Stimulated activated CD8-positive, alpha-beta memory T cell treated with anti-CD3 and anti-CD28 coated beads, Interleukin-2, amount 100 ng/mL, for 48 hours (primary cell): ENCODE measurements around the gene LEMD3.

Experiments
- DNase-seq, 2 donors: peaks; one replicate each; pipeline ENCODE4 v3.0.0-alpha.2; 2020; ENCODE audit warnings: low read depth in 2 of 2

LEMD3 gene

GRCh38 chr12:65170209-65170881, 962 bp downstream of the LEMD3 start:
- peak; percentile 47 to 56 for DNase-seq

GRCh38 chr12:65171073-65171472, 1.7 kb downstream of the LEMD3 start:
- no peak for DNase-seq

GRCh38 chr12:65171870-65172269, 2.5 kb downstream of the LEMD3 start:
- no peak for DNase-seq

GRCh38 chr12:65175385-65175784, 6.0 kb downstream of the LEMD3 start:
- no peak for DNase-seq

GRCh38 chr12:65182012-65182739, 12.8 kb downstream of the LEMD3 start:
- DNase-seq, result no peak

DNA sequence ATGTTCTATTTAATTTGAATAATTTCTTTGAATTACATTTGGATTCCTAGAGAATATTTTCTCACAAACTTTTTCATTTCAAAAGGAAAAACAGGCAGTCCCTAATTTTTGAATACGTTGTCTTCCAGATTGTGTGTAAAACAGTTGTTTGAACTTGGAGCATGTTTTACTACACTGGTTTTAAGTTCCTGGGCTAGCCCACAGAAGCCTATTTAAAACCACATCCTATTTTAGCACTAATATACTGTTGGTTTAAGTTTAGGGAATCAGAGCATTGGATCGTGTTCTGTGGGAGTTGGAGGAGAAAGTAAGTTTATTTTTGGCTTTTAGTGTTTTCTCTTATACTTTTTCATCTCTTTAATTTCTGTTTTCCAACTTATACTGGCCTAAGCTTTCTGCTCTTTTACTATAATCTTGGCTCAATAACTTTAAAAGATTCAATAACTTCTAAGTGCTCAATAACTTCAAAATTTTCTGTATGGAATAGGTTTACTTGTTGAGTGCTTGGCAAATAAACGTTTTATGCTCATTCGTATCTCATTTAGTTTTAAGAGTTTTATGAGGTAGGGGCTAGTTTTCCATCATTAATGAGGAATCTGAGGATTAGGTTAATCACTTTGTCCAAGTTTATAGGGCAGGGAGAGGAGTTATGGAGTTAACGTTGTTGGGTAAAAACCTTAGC, 14.9 kb downstream of the LEMD3 start:
- DNase-seq, result no peak

DNA sequence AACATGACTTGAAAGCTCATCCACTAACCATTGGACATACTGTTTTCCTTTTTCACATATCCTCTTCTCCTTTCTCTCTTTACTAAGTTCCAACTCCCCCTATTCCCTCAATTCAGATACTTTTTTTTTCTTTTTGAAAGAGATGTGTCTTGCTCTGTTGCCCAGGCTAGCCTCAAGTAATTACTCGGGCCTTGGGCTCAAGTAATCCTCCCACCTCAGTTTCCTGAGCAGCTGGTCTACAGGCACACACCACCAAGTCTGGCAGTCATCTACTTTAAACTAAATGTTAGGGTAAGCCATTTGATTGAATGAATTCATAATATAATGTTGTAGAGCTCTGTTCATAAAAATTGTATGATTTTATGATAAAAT, 15.5 kb downstream of the LEMD3 start:
- DNase-seq, result no peak

DNA sequence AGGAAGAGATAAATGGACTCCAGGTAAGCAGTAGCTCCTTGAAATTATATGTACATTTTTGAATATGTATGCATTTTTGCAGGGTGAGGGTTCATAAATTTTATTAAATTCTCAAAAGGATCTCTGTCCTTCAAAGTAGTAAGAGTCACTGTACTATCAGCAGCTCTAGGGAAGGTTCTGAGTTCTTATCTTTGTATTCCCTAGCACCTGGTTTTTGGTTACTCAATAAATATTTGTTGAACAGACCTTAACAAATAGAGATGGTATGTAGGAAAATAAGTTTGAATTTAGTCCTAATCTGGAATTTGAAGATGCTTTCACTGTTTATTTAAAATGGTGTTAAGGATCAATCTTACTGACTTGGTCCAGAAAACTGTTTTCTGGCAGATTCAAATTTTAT, 18.3 kb downstream of the LEMD3 start:
- no peak for DNase-seq

- no peak for DNase-seq
Observed at GRCh38 chr12:65188179-65188701, 18.9 kb downstream of the LEMD3 start.

DNA sequence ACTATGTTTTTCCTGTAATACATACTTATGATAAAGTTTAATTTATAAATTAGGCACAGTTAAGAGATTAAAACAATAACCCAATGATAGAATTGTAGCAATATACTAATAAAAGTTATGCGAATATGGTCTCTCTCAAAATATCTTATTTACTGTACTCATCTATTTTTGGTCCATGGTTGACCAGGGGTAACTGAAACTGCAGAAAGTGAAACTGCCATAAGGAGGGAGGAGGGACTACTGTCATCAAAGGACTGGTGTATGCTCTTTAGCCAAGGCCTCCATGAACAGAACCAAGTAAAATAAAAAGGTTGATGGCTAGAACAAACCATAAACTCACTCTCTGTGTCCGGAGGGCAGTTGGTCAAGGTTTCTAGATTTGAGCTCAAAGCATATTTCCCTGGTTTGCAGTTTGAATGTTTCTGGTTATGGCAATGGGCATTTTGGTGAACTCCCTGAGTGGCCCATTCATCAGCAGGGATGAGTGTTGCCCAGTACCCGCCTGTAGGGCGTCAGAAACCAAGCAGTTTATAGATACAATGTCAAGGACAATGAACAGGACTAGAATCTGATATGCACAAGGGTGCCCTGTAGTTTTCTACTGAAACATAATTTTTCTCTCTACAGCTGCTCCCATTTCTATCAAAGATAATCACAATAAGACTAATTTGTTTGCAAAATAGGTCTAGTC, 19.8 kb downstream of the LEMD3 start:
- no peak for DNase-seq

DNA sequence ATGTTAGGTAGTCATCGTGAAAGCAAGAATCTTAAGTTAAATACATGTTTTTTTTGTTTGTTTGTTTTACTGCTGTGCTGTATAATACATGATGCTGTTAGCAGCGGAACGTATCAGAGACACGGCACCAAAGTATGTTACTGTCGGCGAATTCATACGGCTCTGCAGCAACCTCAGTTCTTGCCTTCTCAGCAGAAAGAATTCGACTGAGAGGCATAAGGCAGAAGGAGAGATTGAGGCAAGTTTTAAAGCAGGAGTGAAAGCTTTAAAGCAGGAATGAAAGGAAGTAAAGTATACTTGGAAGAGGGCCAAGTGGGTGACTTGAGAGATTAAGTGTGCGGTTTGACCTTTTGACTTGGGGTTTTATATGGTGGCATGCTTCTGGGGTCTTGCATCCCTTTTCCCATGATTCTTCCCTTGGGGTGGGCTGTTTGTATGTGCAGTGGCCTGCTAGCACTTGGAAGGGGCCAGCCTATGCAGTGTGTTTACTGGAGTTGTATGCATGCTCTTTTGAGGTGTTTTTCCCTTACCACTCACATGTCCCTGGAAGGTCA, 23.7 kb downstream of the LEMD3 start:
- DNase-seq, result no peak

- no peak for DNase-seq
Observed at GRCh38 chr12:65194949-65195348, 25.6 kb downstream of the LEMD3 start.

DNA sequence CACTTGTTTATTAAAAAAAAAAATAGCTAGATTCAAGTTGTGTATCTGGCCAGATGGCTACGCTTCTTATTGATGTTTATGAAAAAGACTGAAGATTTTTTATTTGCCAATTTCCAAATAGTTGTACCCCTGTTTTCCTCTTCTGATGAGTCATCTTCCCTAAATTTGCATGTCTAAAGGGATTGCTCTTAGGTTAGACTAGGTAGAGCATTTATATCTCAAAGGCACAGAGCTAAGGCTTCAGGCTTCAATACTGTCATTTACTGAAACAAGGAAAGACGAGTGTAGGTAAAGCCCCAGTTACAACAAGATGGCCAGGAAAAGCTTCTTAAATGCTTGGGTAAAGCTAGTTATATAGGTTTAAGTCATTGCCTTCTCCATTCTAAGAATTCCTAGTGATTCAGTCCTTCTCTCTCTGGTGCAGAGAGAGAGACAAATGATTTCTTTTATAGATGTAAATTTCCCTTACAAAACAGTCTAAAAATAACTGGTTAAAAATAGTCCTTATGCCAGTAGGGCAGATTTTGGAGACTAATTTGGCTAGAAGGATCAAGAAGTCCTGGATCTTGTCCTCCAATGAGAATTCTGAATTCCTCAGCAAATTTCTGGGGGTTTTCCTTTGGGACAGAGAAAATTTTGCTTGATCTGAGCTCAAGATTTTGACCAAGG, 26.1 kb downstream of the LEMD3 start:
- no peak for DNase-seq

DNA sequence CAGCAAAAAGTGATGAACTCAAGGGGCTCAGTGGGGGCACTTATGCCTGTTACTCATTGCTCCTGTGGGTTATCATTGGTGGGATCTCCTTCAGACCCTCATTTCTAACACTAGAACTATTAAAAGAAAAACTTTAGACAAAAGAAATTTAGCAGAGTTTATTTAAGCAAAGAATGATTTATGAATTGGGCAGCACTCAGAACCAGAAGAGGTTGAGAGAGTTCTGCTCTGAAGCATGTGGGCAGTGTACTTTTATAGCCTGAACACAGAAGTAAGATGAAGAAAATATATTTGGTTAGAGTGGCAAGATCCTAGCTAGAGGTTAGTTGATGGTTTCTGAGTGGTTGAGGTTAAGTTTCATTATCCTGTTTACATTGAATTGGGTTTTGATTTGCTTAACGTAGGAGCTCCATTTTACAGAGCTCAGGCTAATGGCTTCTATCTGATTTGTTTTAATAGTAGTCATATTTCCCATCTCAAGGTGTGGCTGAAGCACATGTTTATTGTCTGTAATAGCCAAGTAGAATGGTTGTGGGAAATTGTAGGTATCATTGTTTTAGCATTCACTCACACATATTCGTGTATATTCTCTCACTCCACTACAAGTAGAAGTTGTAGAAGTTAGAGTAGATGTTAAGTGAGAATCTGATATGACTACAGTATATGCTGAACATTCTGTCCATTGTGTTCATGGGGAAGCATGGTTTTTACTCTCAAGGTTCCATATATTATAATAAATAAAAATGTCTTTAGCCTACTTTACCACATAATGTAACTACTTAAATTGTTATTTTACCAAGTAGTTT, 27.6 kb downstream of the LEMD3 start:
- no peak for DNase-seq

DNA sequence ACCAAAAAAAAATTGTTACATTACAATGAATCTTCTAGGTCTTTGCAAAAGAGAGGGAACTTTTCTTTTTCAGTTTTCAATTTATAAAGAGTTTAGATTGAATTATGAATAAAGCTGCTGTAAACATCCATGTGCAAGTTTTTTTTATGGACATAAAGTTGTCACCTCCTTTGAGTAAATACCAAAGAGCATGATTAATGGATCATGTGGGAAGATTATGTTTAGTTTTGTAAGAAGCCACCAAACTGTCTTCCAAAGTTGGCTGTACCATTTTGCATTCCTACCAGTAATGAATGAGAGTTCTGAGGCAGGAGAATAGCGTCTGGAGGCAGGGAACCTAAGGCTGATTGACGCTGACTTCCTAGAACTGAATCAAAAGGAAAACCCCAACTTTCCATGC, 30.2 kb downstream of the LEMD3 start:
- no peak for DNase-seq

DNA sequence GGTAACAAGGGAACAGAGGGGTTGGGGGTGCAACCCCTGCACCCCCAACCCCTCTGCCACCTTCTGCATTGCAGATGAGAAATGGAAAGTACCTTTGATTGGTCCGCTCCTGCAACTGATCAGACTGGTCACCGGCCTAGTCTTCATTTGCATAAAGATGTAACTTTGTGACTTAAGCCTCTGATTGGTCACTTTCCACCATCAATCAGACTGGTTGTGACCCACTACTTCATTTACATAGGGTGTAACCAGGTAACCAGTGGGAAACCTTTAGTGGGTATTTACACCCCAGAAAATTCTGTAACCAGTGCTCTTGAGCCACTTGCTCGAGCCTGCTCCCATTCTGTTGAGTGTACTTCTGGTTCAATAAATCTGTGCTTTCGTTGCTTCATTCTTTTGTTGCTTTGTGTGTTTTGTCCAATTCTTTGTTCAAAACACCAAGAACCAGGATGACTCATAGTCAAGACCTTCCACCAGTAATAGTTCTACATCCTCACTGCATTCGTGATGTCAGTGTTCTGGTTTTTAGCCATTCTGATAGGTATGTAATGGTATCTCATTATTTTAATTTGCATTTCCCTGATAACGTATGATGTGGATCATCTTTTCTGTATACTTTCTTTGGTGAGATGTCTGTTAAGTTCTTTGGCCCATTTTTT, 30.8 kb downstream of the LEMD3 start:
- no peak for DNase-seq

DNA sequence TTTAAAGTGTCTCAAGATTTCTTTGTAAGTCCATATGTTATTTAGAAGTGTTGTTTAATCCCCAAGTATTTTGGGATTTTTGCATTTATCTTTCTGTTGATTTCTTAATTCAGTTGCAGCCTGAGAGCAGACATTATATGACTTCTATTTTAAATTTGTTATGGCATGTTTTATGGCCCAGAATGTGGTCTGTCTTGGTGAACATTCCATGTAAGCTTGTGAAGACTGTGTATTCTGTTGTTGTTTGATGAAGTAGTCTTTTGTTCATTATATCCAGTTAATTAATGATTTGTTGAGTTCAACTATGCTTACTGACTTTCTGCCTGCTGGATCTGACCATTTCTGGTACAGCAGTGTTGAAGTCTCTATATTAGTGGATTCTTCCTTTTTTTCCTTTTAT, 34.0 kb downstream of the LEMD3 start:
- DNase-seq, result no peak

DNA sequence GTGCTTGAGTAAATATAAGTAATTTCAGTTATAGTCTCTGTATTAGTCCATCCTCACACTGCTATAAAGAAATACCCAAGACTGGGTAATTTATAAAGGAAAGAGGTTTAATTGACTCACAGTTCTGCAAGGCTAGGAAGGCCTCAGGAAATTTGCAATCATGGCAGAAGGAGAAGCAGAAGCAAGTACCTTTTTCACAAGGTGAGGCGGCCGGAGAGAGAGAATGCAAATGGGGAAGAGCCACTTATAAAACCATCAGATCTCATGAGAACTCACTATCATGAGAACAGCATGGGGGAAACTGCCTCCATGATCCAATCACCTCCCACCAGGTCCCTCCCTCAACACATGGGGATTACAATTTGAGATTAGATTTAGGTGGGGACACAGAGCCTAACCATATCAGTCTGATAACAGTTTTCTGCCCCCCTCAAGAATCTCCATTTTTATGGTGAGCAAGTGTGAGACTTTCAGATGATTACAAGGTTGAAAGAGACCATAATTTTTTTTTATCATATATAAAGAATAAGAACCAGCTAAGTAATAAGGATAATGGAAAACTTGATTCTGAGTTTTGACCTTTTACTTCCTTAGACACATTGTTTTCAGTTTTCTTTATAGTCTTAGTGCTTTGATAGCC, 35.6 kb downstream of the LEMD3 start:
- DNase-seq, result no peak

GRCh38 chr12:65205886-65206285, 36.5 kb downstream of the LEMD3 start:
- no peak for DNase-seq
